Measurements from ENCODE around the gene VTI1B. TPM values are rescaled to one million over a fixed set of nuclear protein-coding genes. Genes with fewer than 3 reads are reported as not detected.
A peak's percentile ranks its signal among the peaks of the same experiment; 100 is the strongest.
"Not testable (repeated sequence)": the region's sequence is repeated elsewhere in the genome, so short reads cannot be mapped to it uniquely, and the experiment has no call there.

VTI1B gene
- total and polyA plus RNA-seq, 8 donors, result 43.0 to 114 (median 72.3) TPM

DNA sequence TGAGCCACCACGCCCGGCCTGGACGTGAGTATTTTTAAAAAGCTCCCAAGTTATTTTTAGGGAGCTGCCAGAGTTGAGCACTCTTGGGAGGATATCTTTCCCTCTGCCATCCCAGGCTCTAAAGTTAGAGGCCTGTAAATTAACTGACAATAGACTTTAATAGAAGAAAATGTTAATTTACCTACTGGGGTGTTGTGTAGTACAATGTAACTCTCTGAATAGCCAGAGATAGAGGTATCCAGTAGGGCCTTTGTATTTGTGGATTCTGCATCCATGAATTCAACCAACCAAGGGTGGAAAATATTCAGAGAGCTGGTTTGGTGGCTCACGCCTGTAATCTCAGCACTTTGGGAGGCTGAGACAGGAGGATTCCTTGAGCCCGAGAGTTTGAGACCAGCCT, 66.8 kb downstream of the VTI1B start:
- Histone ChIP-seq H3K4me3 (no peak overlapping the region), H3K27ac (no peak overlapping the region), H3K4me1 (no peaks in the 10 kb centered on the region), H3K27me3 (peaks cover 0 to 12% (median 0%) of the 10 kb centered on the region in 3 donors), H3K9me3 (no peaks in the 10 kb centered on the region), H3K36me3 (no peaks in the 10 kb centered on the region)
- no peak for DNase-seq
- intact Hi-C loops (cut with DNase I; ENCODE audit: low total_unique reads), result no loop called here
- WGBS, 5 donors, result 88 to 96% (median 92%) methylated on average over 5 of the region's 5 CpGs
- TF ChIP-seq POLR2AphosphoS5 (IDR thresholded peaks at IDR 0.05) (no peak), POLR2A (IDR thresholded peaks at IDR 0.05) (no peak), EP300 (IDR thresholded peaks at IDR 0.05) (no peak)
- TF ChIP-seq, protein P1, sequence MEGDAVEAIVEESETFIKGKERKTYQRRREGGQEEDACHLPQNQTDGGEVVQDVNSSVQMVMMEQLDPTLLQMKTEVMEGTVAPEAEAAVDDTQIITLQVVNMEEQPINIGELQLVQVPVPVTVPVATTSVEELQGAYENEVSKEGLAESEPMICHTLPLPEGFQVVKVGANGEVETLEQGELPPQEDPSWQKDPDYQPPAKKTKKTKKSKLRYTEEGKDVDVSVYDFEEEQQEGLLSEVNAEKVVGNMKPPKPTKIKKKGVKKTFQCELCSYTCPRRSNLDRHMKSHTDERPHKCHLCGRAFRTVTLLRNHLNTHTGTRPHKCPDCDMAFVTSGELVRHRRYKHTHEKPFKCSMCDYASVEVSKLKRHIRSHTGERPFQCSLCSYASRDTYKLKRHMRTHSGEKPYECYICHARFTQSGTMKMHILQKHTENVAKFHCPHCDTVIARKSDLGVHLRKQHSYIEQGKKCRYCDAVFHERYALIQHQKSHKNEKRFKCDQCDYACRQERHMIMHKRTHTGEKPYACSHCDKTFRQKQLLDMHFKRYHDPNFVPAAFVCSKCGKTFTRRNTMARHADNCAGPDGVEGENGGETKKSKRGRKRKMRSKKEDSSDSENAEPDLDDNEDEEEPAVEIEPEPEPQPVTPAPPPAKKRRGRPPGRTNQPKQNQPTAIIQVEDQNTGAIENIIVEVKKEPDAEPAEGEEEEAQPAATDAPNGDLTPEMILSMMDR (IDR thresholded peaks at IDR 0.05), result no peak

DNA sequence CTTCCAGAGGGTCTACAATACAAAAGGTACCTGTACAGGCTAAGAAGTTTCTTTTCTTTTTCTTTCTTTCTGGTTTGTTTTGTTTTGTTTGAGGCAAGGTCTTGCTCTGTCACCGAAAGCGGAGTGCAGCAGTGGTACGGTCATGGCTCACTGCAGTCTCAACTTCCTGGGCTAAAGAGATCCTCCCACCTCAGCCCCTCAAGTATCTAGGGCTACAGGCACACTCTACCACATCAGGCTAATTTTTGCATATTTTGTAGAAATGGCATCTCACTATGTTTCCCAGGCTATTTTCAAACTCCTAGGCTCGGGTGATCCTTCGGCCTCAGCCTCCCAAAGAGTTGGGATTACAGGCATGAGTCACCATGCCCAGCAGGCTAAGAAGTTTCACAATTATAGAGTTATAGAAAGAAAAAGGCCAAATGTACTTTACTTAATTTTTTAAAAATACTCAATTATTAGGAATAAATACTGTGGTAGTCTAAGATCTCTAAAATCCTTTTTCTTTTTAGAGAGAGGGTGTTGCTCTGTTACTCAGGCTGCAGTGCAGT, 71.4 kb downstream of the VTI1B start:
- Histone ChIP-seq H3K9me3 (no peaks in the 10 kb centered on the region), H3K27ac (no peak overlapping the region), H3K36me3 (no peaks in the 10 kb centered on the region), H3K4me1 (peaks cover 5 to 20% (median 16%) of the 10 kb centered on the region in 4 donors), H3K4me3 (no peak overlapping the region), H3K27me3 (no peaks in the 10 kb centered on the region)
- no peak for DNase-seq
- no peak for TF ChIP-seq POLR2A (IDR thresholded peaks at IDR 0.05)
- TF ChIP-seq, protein P1 (IDR thresholded peaks at IDR 0.05), result no peak
- no peak for TF ChIP-seq POLR2AphosphoS5 (IDR thresholded peaks at IDR 0.05)
- no peak for TF ChIP-seq EP300 (IDR thresholded peaks at IDR 0.05)
- 63 to 72% (median 69%) methylated on average over 5 of the region's 5 CpGs for WGBS, 5 donors
- intact Hi-C loops (cut with DNase I; ENCODE audit: low total_unique reads), result no loop called here

DNA sequence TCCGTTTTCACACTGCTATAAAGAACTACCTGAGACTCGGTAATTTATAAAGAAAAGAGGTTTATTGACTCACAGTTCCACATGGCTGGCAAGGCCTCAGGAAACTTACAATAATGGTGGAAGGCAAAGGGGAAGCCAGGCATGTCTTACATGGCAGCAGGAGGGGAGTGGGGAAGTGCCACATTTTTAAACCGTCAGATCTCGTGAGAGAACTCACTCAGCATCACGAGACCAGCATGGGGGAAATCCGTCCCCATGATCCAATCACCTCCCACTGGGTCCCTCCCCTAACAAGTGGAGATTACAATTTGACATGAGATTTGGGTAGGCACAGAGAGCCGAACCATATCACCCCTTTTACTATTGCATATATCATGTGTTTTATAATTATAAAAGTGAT, 72.4 kb downstream of the VTI1B start:
- TF ChIP-seq POLR2A (IDR thresholded peaks at IDR 0.05) (no peak), POLR2AphosphoS5 (IDR thresholded peaks at IDR 0.05) (no peak), EP300 (IDR thresholded peaks at IDR 0.05) (no peak)
- TF ChIP-seq, protein P1 (IDR thresholded peaks at IDR 0.05), result no peak
- Histone ChIP-seq H3K36me3 (no peaks in the 10 kb centered on the region), H3K27ac (no peak overlapping the region), H3K27me3 (no peaks in the 10 kb centered on the region), H3K9me3 (no peaks in the 10 kb centered on the region), H3K4me3 (no peak overlapping the region), H3K4me1 (peaks cover 5 to 26% (median 18%) of the 10 kb centered on the region in 4 donors)
- WGBS, 5 donors, result 60 to 70% (median 68%) methylated on average over 7 of the region's 7 CpGs
- intact Hi-C loops (cut with DNase I; ENCODE audit: low total_unique reads), result no loop called here
- no peak for DNase-seq

DNA sequence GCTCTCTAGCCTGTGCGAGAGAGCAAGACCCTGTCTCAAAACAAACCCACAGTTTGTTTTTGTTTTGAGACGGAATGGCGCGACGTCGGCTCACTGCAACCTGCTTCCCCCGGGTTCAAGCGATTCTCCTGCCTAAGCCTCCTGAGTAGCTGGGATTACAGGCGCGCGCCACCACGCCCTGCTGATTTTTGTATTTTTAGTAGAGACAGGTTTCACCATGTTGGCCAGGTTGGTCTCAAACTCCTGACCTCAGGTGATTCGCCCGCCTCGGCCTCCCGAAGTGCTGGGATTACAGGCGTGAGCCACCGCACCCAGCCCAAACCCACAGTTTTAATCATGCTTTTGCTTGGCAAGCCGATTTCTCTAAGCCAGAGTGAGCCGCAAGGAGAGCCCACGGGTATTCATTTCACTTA, 73.9 kb downstream of the VTI1B start:
- WGBS, 5 donors, result 86 to 93% (median 88%) methylated on average over 21 of the region's 21 CpGs
- Histone ChIP-seq H3K27ac (peak overlapping the region; percentile 87 to 95 (median 89)), H3K4me1 (peaks cover 5 to 31% (median 18%) of the 10 kb centered on the region in 4 donors), H3K4me3 (peak overlapping the region; percentile 69 to 98 (median 85))
- DNase-seq; intact Hi-C loops (cut with DNase I; ENCODE audit: low total_unique reads); H3K36me3 ChIP-seq; H3K27me3 ChIP-seq; H3K9me3 ChIP-seq: not testable (repeated sequence)

Measured in stomach (tissue), 9 donors.